ENCODE measurements around the gene TRIM54. TPM values are rescaled to one million over a fixed set of nuclear protein-coding genes. Genes with fewer than 3 reads are reported as not detected.

The TRIM54 gene
- total RNA-seq, 1 donor from 2014 or later, result not detected

DNA sequence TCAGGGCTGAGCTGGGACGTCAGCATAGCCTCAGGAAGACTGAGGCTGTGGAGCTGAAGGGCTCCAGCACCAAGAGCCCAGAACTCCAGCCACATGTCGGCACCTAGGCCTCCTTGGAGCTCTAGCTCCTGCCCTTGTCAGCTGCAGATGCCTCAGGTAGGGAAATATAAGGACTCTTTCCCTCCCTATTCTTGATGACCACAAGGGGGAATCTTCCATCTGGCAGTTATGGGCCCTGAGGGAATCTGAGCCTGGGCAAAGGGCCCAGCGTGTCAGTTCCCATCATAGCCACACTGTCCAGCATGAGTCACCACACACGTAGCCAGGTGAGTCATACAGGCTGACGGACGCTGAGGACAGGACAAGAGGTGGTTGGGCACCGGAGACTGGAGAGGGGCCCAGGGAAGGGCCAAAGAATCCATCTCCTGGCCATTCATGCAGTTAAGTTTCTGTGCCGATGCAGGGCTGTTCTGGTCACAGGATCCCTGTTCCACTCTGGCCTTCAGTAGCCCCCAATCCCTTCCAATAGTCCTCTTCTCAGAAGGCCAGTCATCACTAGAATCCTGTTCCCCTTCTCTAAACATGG lies 38.8 kb downstream of the TRIM54 start:
- Histone ChIP-seq H3K27me3 (ENCODE audit: insufficient read depth, low read length) (no peaks in the 10 kb centered on the region), H4K20me1 (ENCODE audit: insufficient read depth, low read length) (peaks cover 15% of the 10 kb centered on the region), H3K9ac (ENCODE audit: low read length) (peak overlapping the region; percentile 99), H3K36me3 (ENCODE audit: insufficient read depth, low read length) (peaks cover 2% of the 10 kb centered on the region), H3K79me2 (ENCODE audit: insufficient read depth, low read length) (peaks cover 16% of the 10 kb centered on the region), H3K9me3 (ENCODE audit: insufficient read depth, low read depth, low read length) (no peaks in the 10 kb centered on the region), H2AFZ (ENCODE audit: low read depth, low read length) (no peak overlapping the region), H3K4me3 (ENCODE audit: insufficient read depth, low read depth, low read length) (peak overlapping the region; percentile 94), H3K27ac (ENCODE audit: low read depth, low read length) (peak overlapping the region; percentile 96), H3K4me2 (ENCODE audit: low read length) (peak overlapping the region; percentile 97), H3K4me1 (ENCODE audit: insufficient read depth, low read length) (peaks cover 26% of the 10 kb centered on the region)
- FAIRE-seq (peak; percentile 81), DNase-seq (ENCODE audit: low read depth) (peak; percentile 97)
- peak overlapping the region; percentile 92 for H3K4me3 Mint-ChIP-seq (ENCODE audit: unreplicated experiment)
- no peaks in the 10 kb centered on the region for H3K27me3 Mint-ChIP-seq (ENCODE audit: low read depth, unreplicated experiment)
- H3K9me3 Mint-ChIP-seq (ENCODE audit: unreplicated experiment), result no peaks in the 10 kb centered on the region
- TF ChIP-seq CTCF (IDR thresholded peaks at IDR 0.05; ENCODE audit: insufficient read depth, low read depth, low read length) (peak; percentile 59), EZH2 (IDR thresholded peaks at IDR 0.05; ENCODE audit: insufficient read depth, low read length) (no peak)
- H3K27ac Mint-ChIP-seq (ENCODE audit: unreplicated experiment), result peak overlapping the region; percentile 92
- peaks cover 16% of the 10 kb centered on the region for H3K4me1 Mint-ChIP-seq (ENCODE audit: low read depth, unreplicated experiment)
- peaks cover 7% of the 10 kb centered on the region for H3K36me3 Mint-ChIP-seq (ENCODE audit: low read depth, unreplicated experiment)

DNA sequence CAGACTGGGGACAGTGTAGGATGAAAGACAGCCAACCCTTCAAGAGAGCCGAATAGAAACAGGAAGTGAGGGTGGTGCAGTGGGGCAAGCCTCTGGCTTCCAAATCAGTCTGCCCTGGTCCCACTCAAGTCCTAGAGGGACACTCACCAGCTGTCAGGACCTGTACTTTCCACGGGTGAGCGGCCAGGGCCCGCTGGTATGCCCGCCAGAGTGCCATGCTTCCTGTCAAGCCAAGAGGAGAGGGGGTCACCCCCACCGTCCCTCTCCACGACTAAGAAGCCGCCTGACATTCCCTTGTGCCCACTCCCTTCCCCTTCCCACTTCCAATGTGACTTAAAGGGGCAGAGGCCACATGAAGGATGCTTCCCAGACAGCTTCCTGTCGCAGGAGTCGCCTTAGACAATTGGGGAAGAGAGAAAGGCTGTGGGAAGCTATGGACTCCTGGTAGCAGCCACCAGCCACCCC lies 40.1 kb downstream of the TRIM54 start:
- Histone ChIP-seq H3K79me2 (ENCODE audit: insufficient read depth, low read length) (peaks cover 16% of the 10 kb centered on the region), H3K4me1 (ENCODE audit: insufficient read depth, low read length) (peaks cover 26% of the 10 kb centered on the region), H2AFZ (ENCODE audit: low read depth, low read length) (peak overlapping the region; percentile 76), H3K27ac (ENCODE audit: low read depth, low read length) (peak overlapping the region; percentile 96), H3K4me3 (ENCODE audit: insufficient read depth, low read depth, low read length) (peak overlapping the region; percentile 94), H3K9ac (ENCODE audit: low read length) (peak overlapping the region; percentile 99), H3K9me3 (ENCODE audit: insufficient read depth, low read depth, low read length) (no peaks in the 10 kb centered on the region), H3K36me3 (ENCODE audit: insufficient read depth, low read length) (peaks cover 10% of the 10 kb centered on the region), H4K20me1 (ENCODE audit: insufficient read depth, low read length) (peaks cover 10% of the 10 kb centered on the region), H3K4me2 (ENCODE audit: low read length) (peak overlapping the region; percentile 97), H3K27me3 (ENCODE audit: insufficient read depth, low read length) (no peaks in the 10 kb centered on the region)
- H3K4me1 Mint-ChIP-seq (ENCODE audit: low read depth, unreplicated experiment), result peaks cover 16% of the 10 kb centered on the region
- TF ChIP-seq EZH2 (IDR thresholded peaks at IDR 0.05; ENCODE audit: insufficient read depth, low read length) (no peak), CTCF (IDR thresholded peaks at IDR 0.05; ENCODE audit: insufficient read depth, low read depth, low read length) (no peak)
- H3K27me3 Mint-ChIP-seq (ENCODE audit: low read depth, unreplicated experiment), result no peaks in the 10 kb centered on the region
- no peak for DNase-seq (ENCODE audit: low read depth)
- H3K27ac Mint-ChIP-seq (ENCODE audit: unreplicated experiment), result peak overlapping the region; percentile 98
- FAIRE-seq, result no peak
- no peaks in the 10 kb centered on the region for H3K9me3 Mint-ChIP-seq (ENCODE audit: unreplicated experiment)
- H3K36me3 Mint-ChIP-seq (ENCODE audit: low read depth, unreplicated experiment), result peaks cover 14% of the 10 kb centered on the region
- peak overlapping the region; percentile 92 for H3K4me3 Mint-ChIP-seq (ENCODE audit: unreplicated experiment)

Data from astrocyte (in vitro differentiated cells and primary cell).